Mesenchymal stem cell (in vitro differentiated cells and primary cell): ENCODE measurements around the gene SLC26A4.

Experiments
- DNase-seq: peaks from one replicate; pipeline ENCODE4 v3.0.0-alpha.2; 2013
- H2AFZ ChIP-seq: one replicate; pipeline ENCODE4 v1.6.1; 2013; ENCODE audit warnings: low read depth, mild to moderate bottlenecking, control low read depth, inconsistent platforms, low read length, moderate library complexity
- H2AK5ac ChIP-seq: 2 replicates; pipeline ENCODE4 v1.6.1; 2013; ENCODE audit warnings: low read length, moderate library complexity, mild to moderate bottlenecking, inconsistent platforms; ENCODE audit not compliant: severe bottlenecking
- H2BK120ac ChIP-seq: one replicate; pipeline ENCODE4 v1.6.1; 2013; ENCODE audit warnings: low read depth, mild to moderate bottlenecking, inconsistent platforms, low read length, moderate library complexity
- H2BK12ac ChIP-seq, 2 experiments: one replicate each; pipeline ENCODE4 v1.6.1; 2013; ENCODE audit warnings: inconsistent platforms in 2 of 2, low read length in 2 of 2, mild to moderate bottlenecking in 2 of 2, moderate library complexity in 2 of 2, control low read depth in 1 of 2
- H2BK15ac ChIP-seq: one replicate; pipeline ENCODE4 v1.6.1; 2013; ENCODE audit warnings: mild to moderate bottlenecking, low read depth, inconsistent platforms; ENCODE audit not compliant: poor library complexity, severe bottlenecking
- H2BK5ac ChIP-seq: 2 replicates; pipeline ENCODE4 v1.6.1; 2013; ENCODE audit warnings: low read depth, mild to moderate bottlenecking, low read length, control low read depth, inconsistent platforms; ENCODE audit not compliant: poor library complexity, severe bottlenecking
- H3K14ac ChIP-seq, 2 experiments: one replicate each; pipeline ENCODE4 v1.6.1; 2013; ENCODE audit warnings: inconsistent platforms in 2 of 2, low read length in 2 of 2, control low read depth in 1 of 2, mild to moderate bottlenecking in 1 of 2, moderate library complexity in 1 of 2
- H3K18ac ChIP-seq, 2 experiments: one replicate each; pipeline ENCODE4 v1.6.1; 2013; ENCODE audit warnings: inconsistent platforms in 2 of 2, low read length in 2 of 2, control low read depth in 1 of 2, low read depth in 1 of 2, mild to moderate bottlenecking in 1 of 2
- H3K23ac ChIP-seq, 2 experiments: one replicate each; pipeline ENCODE4 v1.6.1; 2013; ENCODE audit warnings: inconsistent platforms in 2 of 2, low read length in 2 of 2, mild to moderate bottlenecking in 2 of 2, moderate library complexity in 2 of 2, control low read depth in 1 of 2
- H3K27ac ChIP-seq: 2 replicates; pipeline ENCODE4 v1.5.1; 2013; ENCODE audit warnings: mild to moderate bottlenecking, moderate library complexity, low read length, control low read depth, inconsistent platforms; ENCODE audit not compliant: poor library complexity, severe bottlenecking
- H3K27me3 ChIP-seq, 2 experiments: 2 replicates each; pipeline versions ENCODE4 v1.6.1 to v1.7.0; 2013; ENCODE audit warnings: low read length in 2 of 2, mild to moderate bottlenecking in 2 of 2, moderate library complexity in 2 of 2, control low read depth in 1 of 2, inconsistent platforms in 1 of 2; ENCODE audit not compliant: control insufficient read depth in 1 of 2, insufficient read depth in 1 of 2
- H3K36me3 ChIP-seq, 2 experiments: 2 replicates each; pipeline versions ENCODE4 v1.6.1 to v1.7.0; 2013; ENCODE audit warnings: low read length in 2 of 2, control low read depth in 1 of 2, inconsistent platforms in 1 of 2, low read depth in 1 of 2, mild to moderate bottlenecking in 1 of 2; ENCODE audit not compliant: insufficient read depth in 2 of 2, control insufficient read depth in 1 of 2
- H3K4ac ChIP-seq, 2 experiments: one replicate each; pipeline ENCODE4 v1.6.1; 2013; ENCODE audit warnings: inconsistent platforms in 2 of 2, low read length in 2 of 2, mild to moderate bottlenecking in 2 of 2, moderate library complexity in 2 of 2, control low read depth in 1 of 2, low read depth in 1 of 2
- H3K4me1 ChIP-seq: 2 replicates; pipeline ENCODE4 v1.6.1; 2013; ENCODE audit warnings: low read depth, low read length, control low read depth; ENCODE audit not compliant: control insufficient read depth, insufficient read depth
- H3K4me2 ChIP-seq: 2 replicates; pipeline ENCODE4 v1.6.1; 2013; ENCODE audit warnings: low read length, mild to moderate bottlenecking, inconsistent platforms; ENCODE audit not compliant: poor library complexity, severe bottlenecking
- H3K4me3 ChIP-seq, 2 experiments: 2 replicates each; pipeline versions ENCODE4 v1.5.1 to v1.7.0; 2013; ENCODE audit warnings: low read length in 2 of 2, mild to moderate bottlenecking in 2 of 2, control low read depth in 1 of 2, low read depth in 1 of 2; ENCODE audit not compliant: insufficient read depth in 1 of 2
- H3K79me1 ChIP-seq: replicated peaks from 2 replicates; pipeline ENCODE4 v1.6.1; 2013; ENCODE audit warnings: mild to moderate bottlenecking, control low read depth, low read length, inconsistent platforms; ENCODE audit not compliant: poor library complexity, severe bottlenecking
- H3K9ac ChIP-seq: 2 replicates; pipeline ENCODE4 v1.7.0; 2013; ENCODE audit warnings: mild to moderate bottlenecking, low read length, moderate library complexity
- H3K9me3 ChIP-seq: 2 replicates; pipeline ENCODE4 v1.7.0; 2013; ENCODE audit warnings: mild to moderate bottlenecking, low read length; ENCODE audit not compliant: control insufficient read depth
- H4K8ac ChIP-seq: one replicate; pipeline ENCODE4 v1.6.1; 2013; ENCODE audit warnings: inconsistent platforms, mild to moderate bottlenecking, low read length, moderate library complexity
- H4K91ac ChIP-seq: one replicate; pipeline ENCODE4 v1.6.1; 2013; ENCODE audit warnings: mild to moderate bottlenecking, low read length, inconsistent platforms
- WGBS: methylation state at CpG from one replicate; pipeline ENCODE4 v1.1.7; 2013; ENCODE audit warnings: mixed read lengths; 5-methylcytosine and 5-hydroxymethylcytosine counted together

Gene SLC26A4

DNA sequence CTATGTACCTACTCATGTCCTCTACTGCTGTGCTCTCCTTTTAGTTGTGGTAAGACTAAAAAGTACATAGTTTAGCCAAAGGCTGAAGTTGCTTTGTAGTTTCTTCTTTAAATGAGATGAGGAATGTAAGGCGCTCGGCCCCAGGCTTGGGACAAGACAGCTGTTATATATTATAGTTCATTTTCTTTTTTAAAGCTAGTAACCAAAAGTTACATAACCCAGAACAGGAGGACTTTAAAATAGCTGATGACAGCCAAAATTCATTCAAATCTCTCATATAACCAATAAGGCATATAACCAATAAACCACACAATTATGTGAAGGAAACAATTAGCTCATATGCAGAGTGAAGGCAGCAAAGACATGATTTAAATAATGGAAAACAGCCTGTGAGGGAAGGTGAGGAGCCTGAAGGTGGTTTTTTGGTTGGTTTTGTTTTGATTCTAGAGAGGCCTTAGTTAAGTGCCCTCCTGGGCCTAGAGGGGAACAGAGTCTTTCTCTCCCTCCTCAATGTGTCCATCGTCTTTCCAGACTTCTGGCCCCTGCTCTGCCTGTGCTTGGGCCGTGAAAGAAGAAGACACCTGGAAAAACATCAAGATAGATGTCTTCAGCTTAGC, 35.8 kb downstream of the SLC26A4 start:
- no peak overlapping the region for H4K91ac ChIP-seq
- H2BK5ac ChIP-seq = no peak overlapping the region
- H3K27ac ChIP-seq = no peak overlapping the region
- no peak for DNase-seq
- no peak overlapping the region for H4K8ac ChIP-seq
- H3K18ac ChIP-seq = no peak overlapping the region
- no peak overlapping the region for H2BK12ac ChIP-seq
- 82% methylated on average over 2 of the region's 4 CpGs for WGBS
- H2AK5ac ChIP-seq = no peak overlapping the region
- no peak overlapping the region for H3K14ac ChIP-seq
- H3K23ac ChIP-seq = no peak overlapping the region
- no peak overlapping the region for H2AFZ ChIP-seq
- H3K36me3 ChIP-seq = no peaks in the 10 kb centered on the region
- no peak overlapping the region for H2BK120ac ChIP-seq
- no peak overlapping the region for H3K9ac ChIP-seq
- H3K9me3 ChIP-seq = no peaks in the 10 kb centered on the region
- H3K27me3 ChIP-seq = peaks cover 0 to 22% of the 10 kb centered on the region in 2 experiments
- H3K4me1 ChIP-seq = no peaks in the 10 kb centered on the region
- H3K4me2 ChIP-seq = no peak overlapping the region
- no peak overlapping the region for H2BK15ac ChIP-seq
- H3K4ac ChIP-seq = no peak overlapping the region
- no peak overlapping the region for H3K4me3 ChIP-seq
- no peaks in the 10 kb centered on the region for H3K79me1 ChIP-seq

DNA sequence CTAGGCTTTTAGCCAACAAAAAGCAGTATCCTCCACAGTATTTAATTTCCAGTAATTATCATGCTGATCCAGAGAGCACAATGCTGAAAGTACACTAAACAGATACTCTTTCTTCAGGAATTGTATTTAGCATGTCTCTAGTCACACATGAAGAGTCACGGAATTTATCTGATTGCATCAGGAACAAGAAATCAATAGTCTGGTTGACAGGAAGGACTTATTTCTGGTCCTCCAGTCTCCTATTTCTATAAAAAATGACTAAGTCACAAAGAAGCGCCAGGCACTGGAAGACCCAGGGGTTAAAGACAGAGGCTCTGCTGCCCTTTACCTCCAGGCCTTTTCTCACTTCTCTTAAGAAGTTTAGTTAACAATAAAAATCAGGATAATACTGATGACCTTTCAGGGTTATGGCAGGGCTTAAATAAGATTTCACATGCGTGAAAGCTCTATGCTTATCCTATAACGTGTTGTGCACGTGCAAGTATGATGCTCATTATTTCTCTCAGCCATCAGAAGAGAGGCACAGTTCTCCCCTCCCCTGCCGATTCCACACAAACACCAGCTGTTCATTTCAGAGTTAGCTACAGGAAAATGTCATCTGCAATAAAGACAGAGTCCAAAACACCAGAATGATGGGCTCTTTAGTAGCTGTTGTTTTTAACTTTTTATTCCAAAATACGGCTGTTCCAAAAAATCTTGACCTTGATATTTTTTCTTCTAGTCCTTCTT, 36.9 kb downstream of the SLC26A4 start:
- Histone ChIP-seq H3K4me1 (no peaks in the 10 kb centered on the region), H3K14ac (no peak overlapping the region), H4K8ac (no peak overlapping the region), H3K27me3 (peaks cover 0 to 22% of the 10 kb centered on the region in 2 experiments), H3K36me3 (no peaks in the 10 kb centered on the region), H3K27ac (no peak overlapping the region), H3K18ac (no peak overlapping the region), H2BK15ac (no peak overlapping the region), H4K91ac (no peak overlapping the region), H2AFZ (no peak overlapping the region), H3K4ac (no peak overlapping the region), H3K79me1 (no peaks in the 10 kb centered on the region), H3K4me3 (no peak overlapping the region), H3K9ac (no peak overlapping the region), H2BK12ac (no peak overlapping the region), H2BK5ac (no peak overlapping the region), H2AK5ac (no peak overlapping the region), H2BK120ac (no peak overlapping the region), H3K23ac (no peak overlapping the region), H3K4me2 (no peak overlapping the region), H3K9me3 (no peaks in the 10 kb centered on the region)
- no peak for DNase-seq
- WGBS = 97% methylated on average over 7 of the region's 7 CpGs

DNA sequence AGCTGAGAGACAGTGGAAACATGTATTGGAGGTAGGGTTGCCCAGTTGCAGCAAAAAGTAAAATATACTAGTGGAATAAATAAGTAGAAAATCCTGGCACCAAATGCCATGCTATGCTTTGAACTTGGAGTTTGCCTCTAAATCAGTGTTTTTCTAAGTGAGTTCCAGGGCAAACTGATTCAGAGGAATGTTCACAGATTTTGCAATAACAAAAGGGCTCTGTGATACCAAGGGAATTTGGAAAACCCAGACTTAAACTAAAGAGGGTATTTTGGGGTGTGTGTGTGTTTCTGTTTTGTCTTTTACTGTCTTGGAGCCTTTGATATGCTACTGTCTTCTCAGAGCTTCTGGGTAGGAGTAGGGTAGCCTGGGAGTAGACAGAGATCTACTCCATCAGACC, 39.9 kb downstream of the SLC26A4 start:
- H2AFZ ChIP-seq = no peak overlapping the region
- no peaks in the 10 kb centered on the region for H3K36me3 ChIP-seq
- no peak overlapping the region for H3K9ac ChIP-seq
- H3K4me3 ChIP-seq = no peak overlapping the region
- no peaks in the 10 kb centered on the region for H3K4me1 ChIP-seq
- H2BK15ac ChIP-seq = no peak overlapping the region
- H3K9me3 ChIP-seq = no peaks in the 10 kb centered on the region
- no peaks in the 10 kb centered on the region for H3K79me1 ChIP-seq
- no peak for DNase-seq
- H3K4me2 ChIP-seq = no peak overlapping the region
- H4K8ac ChIP-seq = no peak overlapping the region
- H2BK120ac ChIP-seq = no peak overlapping the region
- no peak overlapping the region for H3K18ac ChIP-seq
- peaks cover 0 to 8% of the 10 kb centered on the region in 2 experiments for H3K27me3 ChIP-seq
- no peak overlapping the region for H3K27ac ChIP-seq
- H3K14ac ChIP-seq = no peak overlapping the region
- no peak overlapping the region for H2BK5ac ChIP-seq
- no peak overlapping the region for H2AK5ac ChIP-seq
- H4K91ac ChIP-seq = no peak overlapping the region
- H2BK12ac ChIP-seq = no peak overlapping the region
- H3K23ac ChIP-seq = no peak overlapping the region
- H3K4ac ChIP-seq = no peak overlapping the region

DNA sequence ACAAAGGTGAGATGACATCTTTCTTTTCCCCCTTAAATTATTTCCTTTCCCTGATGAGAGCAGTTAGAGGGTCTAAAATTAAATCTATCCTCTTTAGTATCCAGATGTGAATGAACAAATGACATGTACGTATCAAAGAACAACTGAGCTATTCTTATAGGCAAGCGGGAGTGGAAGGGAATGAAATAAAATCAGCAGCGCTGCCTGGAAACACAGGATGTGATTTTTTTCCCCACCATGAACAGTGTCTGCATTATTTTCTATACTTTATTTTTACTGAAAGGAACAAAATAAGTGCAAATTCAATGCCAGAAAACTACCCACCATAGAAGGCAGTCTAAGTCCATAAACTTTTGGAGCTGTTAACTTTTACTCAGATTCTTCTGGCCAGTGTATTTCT, 40.6 kb downstream of the SLC26A4 start:
- Histone ChIP-seq H3K79me1 (no peaks in the 10 kb centered on the region), H4K8ac (no peak overlapping the region), H3K4ac (no peak overlapping the region), H2BK5ac (no peak overlapping the region), H2BK15ac (no peak overlapping the region), H3K9me3 (no peaks in the 10 kb centered on the region), H3K14ac (no peak overlapping the region), H2AFZ (no peak overlapping the region), H3K4me3 (no peak overlapping the region), H3K18ac (no peak overlapping the region), H3K27ac (no peak overlapping the region), H2BK120ac (no peak overlapping the region), H3K23ac (no peak overlapping the region), H3K4me1 (no peaks in the 10 kb centered on the region), H2AK5ac (no peak overlapping the region), H3K27me3 (peaks cover 0 to 8% of the 10 kb centered on the region in 2 experiments), H3K9ac (no peak overlapping the region), H4K91ac (no peak overlapping the region), H3K36me3 (no peaks in the 10 kb centered on the region), H3K4me2 (no peak overlapping the region), H2BK12ac (no peak overlapping the region)
- WGBS = 92% methylated on average over 3 of the region's 3 CpGs
- DNase-seq = no peak
